IMR-90 (cell line): ENCODE data around the gene PPP1R9B. TPM values are rescaled to one million over a fixed set of nuclear protein-coding genes. Genes with fewer than 3 reads are reported as not detected.

Experiments
- ATAC-seq: fragments of 200-7000 bp; cut with Tn5 transposase; 2 replicates; pipeline ENCODE4 v1.9.1; 2020; ENCODE audit warnings: low read depth, mild to moderate bottlenecking, moderate library complexity
- BruUV-seq: library from RNA; stranded (reverse); fragments of 400-500 nt; replicated peaks from 2 replicates; lab custom pipeline; 2021; lab: Mats Ljungman, UMichigan
- CTCF ChIA-PET: fragments of 300-600 bp; formaldehyde crosslinking; extraction: SDS; loops from one replicate; lab custom pipeline; 2021; ENCODE audit warnings: antibody characterized with exemption; lab: Yijun Ruan, JAX
- POLR2A ChIA-PET: fragments of 300-600 bp; sonication (Branson Sonifier 250); formaldehyde crosslinking; loops from one replicate; lab custom pipeline; 2022; ENCODE audit warnings: antibody characterized with exemption; ENCODE audit not compliant: unreplicated experiment; lab: Charles Lee
- DNase-seq: peaks from one replicate; pipeline ENCODE4 v3.0.0; 2013
- H2AFZ ChIP-seq: replicated peaks from 2 replicates; pipeline ENCODE3; 2013; ENCODE audit warnings: low read length, mild to moderate bottlenecking; ENCODE audit not compliant: poor library complexity
- H2AK5ac ChIP-seq: 2 replicates; pipeline ENCODE4 v1.6.1; 2013; ENCODE audit warnings: low read depth, low read length, inconsistent platforms
- H2AK9ac ChIP-seq: replicated peaks from 2 replicates; pipeline ENCODE3; 2013; ENCODE audit warnings: mild to moderate bottlenecking, low read depth, low read length, moderate library complexity; ENCODE audit not compliant: poor library complexity
- H2BK120ac ChIP-seq: 2 replicates; pipeline ENCODE4 v1.6.1; 2013; ENCODE audit warnings: low read depth, low read length, inconsistent platforms
- H2BK15ac ChIP-seq: 3 replicates; pipeline ENCODE4 v1.6.1; 2013; ENCODE audit warnings: low read depth, low read length, inconsistent platforms
- H2BK20ac ChIP-seq: 2 replicates; pipeline ENCODE4 v1.6.1; 2013; ENCODE audit warnings: low read depth, mild to moderate bottlenecking, inconsistent platforms, low read length, moderate library complexity
- H2BK5ac ChIP-seq: 2 replicates; pipeline ENCODE4 v1.6.1; 2013; ENCODE audit warnings: mild to moderate bottlenecking, low read depth, low read length, inconsistent platforms; ENCODE audit not compliant: poor library complexity, severe bottlenecking
- H3K14ac ChIP-seq: replicated peaks from 2 replicates; pipeline ENCODE4 v1.6.1; 2013; ENCODE audit warnings: low read depth, low read length, inconsistent platforms
- H3K18ac ChIP-seq: 2 replicates; pipeline ENCODE4 v1.6.1; 2013; ENCODE audit warnings: low read depth, low read length, control low read depth
- H3K23ac ChIP-seq: 2 replicates; pipeline ENCODE4 v1.6.1; 2013; ENCODE audit warnings: low read depth, low read length, inconsistent platforms
- H3K27ac ChIP-seq: 2 replicates; pipeline ENCODE4 v1.5.1; 2013; ENCODE audit warnings: mild to moderate bottlenecking, control low read depth, low read length; ENCODE audit not compliant: insufficient read depth
- H3K27me3 ChIP-seq: 2 replicates; pipeline ENCODE4 v1.6.1; 2013; ENCODE audit warnings: low read length; ENCODE audit not compliant: control insufficient read depth, insufficient read depth
- H3K36me3 ChIP-seq: 2 replicates; pipeline ENCODE4 v1.6.1; 2013; ENCODE audit warnings: low read length, mixed read lengths; ENCODE audit not compliant: control insufficient read depth, insufficient read depth
- H3K4ac ChIP-seq: 2 replicates; pipeline ENCODE4 v1.6.1; 2013; ENCODE audit warnings: low read depth, low read length, inconsistent platforms
- H3K4me1 ChIP-seq: 2 replicates; pipeline ENCODE4 v1.6.1; 2013; ENCODE audit warnings: low read length, mixed read lengths; ENCODE audit not compliant: control insufficient read depth, insufficient read depth
- H3K4me2 ChIP-seq: 2 replicates; pipeline ENCODE4 v1.6.1; 2013; ENCODE audit warnings: low read depth, mild to moderate bottlenecking, control low read depth, low read length, moderate library complexity
- H3K4me3 ChIP-seq: 2 replicates; pipeline ENCODE4 v1.5.1; 2013; ENCODE audit warnings: low read depth, mild to moderate bottlenecking, control low read depth, low read length, moderate library complexity; ENCODE audit not compliant: insufficient read depth
- H3K56ac ChIP-seq: 2 replicates; pipeline ENCODE4 v1.6.1; 2013; ENCODE audit warnings: low read length, inconsistent platforms; ENCODE audit not compliant: insufficient read depth; ENCODE audit errors: extremely low read depth
- H3K79me1 ChIP-seq, 2 experiments: 2 replicates each; pipeline ENCODE4 v1.6.1; 2013; ENCODE audit warnings: low read length in 2 of 2, inconsistent platforms in 1 of 2, low read depth in 1 of 2
- H3K9ac ChIP-seq: 2 replicates; pipeline ENCODE4 v1.6.1; 2013; ENCODE audit warnings: low read depth, low read length, control low read depth
- H3K9me1 ChIP-seq: 2 replicates; pipeline ENCODE4 v1.6.1; 2013; ENCODE audit warnings: low read length, inconsistent platforms; ENCODE audit not compliant: insufficient read depth
- H3K9me3 ChIP-seq: 2 replicates; pipeline ENCODE4 v1.6.1; 2013; ENCODE audit warnings: low read length; ENCODE audit not compliant: control insufficient read depth, insufficient read depth
- H4K20me1 ChIP-seq: 2 replicates; pipeline ENCODE4 v1.6.1; 2013; ENCODE audit warnings: low read length, inconsistent platforms; ENCODE audit not compliant: insufficient read depth
- H4K5ac ChIP-seq: 2 replicates; pipeline ENCODE4 v1.6.1; 2013; ENCODE audit warnings: mild to moderate bottlenecking, low read depth, low read length, control low read depth
- H4K8ac ChIP-seq, 2 experiments: 2 replicates each; pipeline ENCODE4 v1.6.1; 2013; ENCODE audit warnings: low read depth in 2 of 2, low read length in 2 of 2, control low read depth in 1 of 2, inconsistent platforms in 1 of 2
- H4K91ac ChIP-seq: 2 replicates; pipeline ENCODE4 v1.6.1; 2013; ENCODE audit warnings: low read depth, low read length, inconsistent platforms; ENCODE audit not compliant: insufficient read depth
- BHLHE40 ChIP-seq: fragments of 150-350 bp; IDR thresholded peaks from 2 replicates; pipeline ENCODE4 v1.6.1; 2016; ENCODE audit warnings: mild to moderate bottlenecking, low read depth, low read length
- FOS ChIP-seq: fragments of 150-350 bp; IDR thresholded peaks from 2 replicates; pipeline ENCODE4 v1.6.1; 2016; ENCODE audit warnings: low read depth, low read length
- WGBS, 2 experiments: methylation state at CpG; one replicate each; pipeline versions ENCODE4 v1.1.5 to v1.1.7; 2013; ENCODE audit warnings: missing lambda C conversion rate in 2 of 2; ENCODE audit not compliant: insufficient read length in 1 of 2; ENCODE audit errors: extremely low coverage in 2 of 2; 5-methylcytosine and 5-hydroxymethylcytosine counted together
- dilution Hi-C: fragments of 300-500 bp; cut with HindIII; formaldehyde crosslinking; loops from one replicate; pipeline ENCODE4 v1.14.3; 2018; ENCODE audit warnings: low sequenced_read_pairs; ENCODE audit not compliant: unreplicated experiment
- in situ Hi-C: fragments of 300-500 bp; cut with MboI; formaldehyde crosslinking; loops from 3 replicates; pipeline ENCODE4 v1.14.3; 2019; ENCODE audit warnings: low sequenced_read_pairs, inconsistent platforms, mixed read lengths
- intact Hi-C: fragments of 100-400 bp; cut with micrococcal nuclease; formaldehyde crosslinking; loops from 2 replicates; pipeline ENCODE4 v1.10.0; 2022
- polyA plus RNA-seq, 3 experiments: library from polyadenylated mRNA; depleted of rRNA; stranded (reverse); fragments of >200 nt; gene quantifications; 2 replicates each; pipeline ENCODE4 v1.2.3, GENCODE V29; 2012; ENCODE audit warnings: low replicate concordance in 1 of 3
- total RNA-seq: library from RNA; depleted of rRNA; stranded (reverse); fragments of >200 nt; gene quantifications from 2 replicates; pipeline ENCODE4 v1.2.3, GENCODE V29; 2012

PPP1R9B gene
- total and polyA plus RNA-seq, 2 of the 4 experiments (the other 2 are of a cell fraction) = 23.0 to 28.0 TPM

- dilution Hi-C loops = no loop called here
- no peak overlapping the region for H3K4me2 ChIP-seq
- H3K9me1 ChIP-seq = no peaks in the 10 kb centered on the region
- DNase-seq = no peak
- peaks cover 22% of the 10 kb centered on the region for H3K36me3 ChIP-seq
- H3K4me1 ChIP-seq = peaks cover 5% of the 10 kb centered on the region; the same call in 1 of the 2 replicates
- no peaks in the 10 kb centered on the region for H3K9me3 ChIP-seq
- BruUV-seq = no TSS peak
- no peak overlapping the region for H3K4ac ChIP-seq
- H3K14ac ChIP-seq = no peak overlapping the region
- H3K18ac ChIP-seq = no peak overlapping the region
- POLR2A ChIA-PET = interaction anchor here (1.6 kb wide), 1 partner anchor 66 kb away, joined by 4 read pairs; no protein-coding TSS in a partner anchor
- no peak overlapping the region for H2AFZ ChIP-seq
- in situ Hi-C loops = loop anchor here (5.0 kb wide), 1 partner anchor 203 kb away; no protein-coding TSS in a partner anchor
- no peak overlapping the region for H2BK120ac ChIP-seq
- no peak overlapping the region for H3K56ac ChIP-seq
- TF ChIP-seq BHLHE40 (no peak), FOS (no peak)
- CTCF ChIA-PET = interaction anchor here (0.6 to 2.5 kb wide), 21 partner anchors 14 to 240 kb away, joined by 3 to 15 read pairs (median 4); partner anchors contain the start of gene ITGA3
- no peak overlapping the region for H2AK5ac ChIP-seq
- H2BK20ac ChIP-seq = no peak overlapping the region
- intact Hi-C loops = loop anchor here (1.0 to 2.0 kb wide), 3 partner anchors 55 to 203 kb away; no protein-coding TSS in a partner anchor
- WGBS, 2 experiments = no CpG with 5 or more reads among the region's 3 CpGs
- no peak overlapping the region for H3K9ac ChIP-seq
- no peak overlapping the region for H4K5ac ChIP-seq
- no peak overlapping the region for H4K91ac ChIP-seq
- H2AK9ac ChIP-seq = no peak overlapping the region
- no peaks in the 10 kb centered on the region; the same call in 1 of the 2 replicates for H4K20me1 ChIP-seq
- no peak overlapping the region for H2BK15ac ChIP-seq
- H3K27me3 ChIP-seq = no peaks in the 10 kb centered on the region
- no peak for ATAC-seq
- H3K79me1 ChIP-seq = peaks cover 6 to 13% of the 10 kb centered on the region in 2 experiments; a peak in 3 of 4 replicates
- H3K27ac ChIP-seq = no peak overlapping the region
- no peak overlapping the region for H3K4me3 ChIP-seq
- no peak overlapping the region for H2BK5ac ChIP-seq
- H4K8ac ChIP-seq = no peak overlapping the region
- H3K23ac ChIP-seq = no peak overlapping the region
Observed at GRCh38 chr17:50093807-50094206, 56.7 kb downstream of the PPP1R9B start.
